HG03060 (cell line): ENCODE measurements around the gene ABAT.

Experiments used
- ATAC-seq: cut with Tn5 transposase; IDR thresholded peaks from one replicate; pipeline ENCODE4 v1.9.1; 2021; ENCODE audit warnings: low read depth, moderate number of reproducible peaks; ENCODE audit not compliant: unreplicated experiment

ABAT gene

GRCh38 chr16:8674413-8675022 is at the start of gene ABAT:
TSS of gene ABAT (plus strand) at chr16:8674617. CDS start at chr16:8735740, 61,123 bp downstream.
- ATAC-seq, result peak; percentile 92

- ATAC-seq, result no peak
Measured at GRCh38 chr16:8625491-8626087, 48.8 kb upstream of the ABAT start.

DNA sequence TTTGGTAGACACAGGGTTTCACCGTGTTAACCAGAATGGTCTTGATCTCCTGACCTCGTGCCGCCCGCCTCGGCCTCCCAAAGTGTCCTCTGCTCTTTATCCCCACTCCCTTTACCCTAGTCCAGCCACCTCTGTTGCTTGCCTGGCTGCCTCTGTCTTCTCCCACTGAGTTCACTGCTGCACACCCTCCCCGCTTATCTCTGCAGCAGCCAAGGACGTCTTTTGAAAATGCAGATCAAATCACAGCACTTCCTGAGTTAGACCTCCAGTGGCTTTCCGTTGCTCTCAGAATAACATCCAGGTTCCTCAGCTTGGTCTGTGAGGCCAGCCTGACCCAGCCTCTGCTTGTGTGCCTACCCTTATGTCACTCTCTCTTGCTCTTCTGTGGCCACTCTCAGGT is 47.5 kb upstream of the ABAT start:
- ATAC-seq, result no peak

DNA sequence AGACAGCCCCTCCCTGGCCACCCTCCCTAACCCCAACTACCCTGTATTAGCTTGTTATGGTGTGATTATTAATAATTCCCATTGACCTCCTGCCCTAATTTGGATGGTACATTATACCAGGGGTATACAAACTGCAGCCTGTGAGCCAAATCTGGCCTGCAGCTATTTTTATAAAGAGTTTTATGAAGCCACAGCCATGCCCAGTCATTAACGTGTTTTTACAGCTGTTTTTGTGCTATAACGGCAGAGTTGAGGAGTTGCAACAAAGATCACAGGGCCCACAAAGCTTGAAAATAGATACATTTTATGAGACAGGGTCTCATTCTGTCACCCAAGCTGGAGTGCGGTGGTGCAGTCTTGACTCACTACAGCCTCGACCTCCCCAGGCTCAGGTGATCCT is 47.0 kb upstream of the ABAT start:
- ATAC-seq, result no peak

- no peak for ATAC-seq
Measured at GRCh38 chr16:8628981-8629725, 45.3 kb upstream of the ABAT start.

DNA sequence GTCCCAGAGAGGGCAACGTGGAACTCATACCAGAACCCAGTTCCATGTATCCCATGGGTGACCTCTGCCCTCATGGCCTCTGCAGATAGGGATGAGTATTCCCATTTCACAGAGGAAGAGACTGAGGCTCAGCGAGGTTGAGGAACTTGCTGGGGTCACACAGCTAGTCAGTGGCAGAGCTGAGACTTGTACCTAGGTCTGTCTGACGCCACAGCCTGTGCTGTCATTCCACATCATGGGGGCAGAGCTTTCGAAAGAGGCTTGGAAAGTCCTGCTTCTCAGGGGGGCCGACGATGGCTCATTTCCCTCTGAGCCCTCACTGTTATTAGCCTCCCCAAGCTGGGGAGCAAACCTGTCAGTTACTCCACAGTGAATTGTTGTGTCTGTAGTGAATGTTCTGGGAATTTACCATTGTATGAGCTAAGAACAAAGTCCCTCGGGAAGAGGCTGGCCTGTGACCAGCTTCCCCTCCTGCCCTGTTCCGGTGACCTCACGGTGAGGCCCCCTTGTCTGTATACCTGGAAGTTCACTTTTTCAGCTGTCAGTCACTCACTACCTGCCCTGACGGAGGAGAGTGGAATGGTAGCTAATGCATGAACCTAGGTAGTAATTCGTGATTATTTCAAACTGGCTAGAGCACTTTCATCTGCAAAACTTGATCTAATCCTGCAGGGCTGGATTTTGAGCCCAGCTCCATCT is 44.0 kb upstream of the ABAT start:
- no peak for ATAC-seq

DNA sequence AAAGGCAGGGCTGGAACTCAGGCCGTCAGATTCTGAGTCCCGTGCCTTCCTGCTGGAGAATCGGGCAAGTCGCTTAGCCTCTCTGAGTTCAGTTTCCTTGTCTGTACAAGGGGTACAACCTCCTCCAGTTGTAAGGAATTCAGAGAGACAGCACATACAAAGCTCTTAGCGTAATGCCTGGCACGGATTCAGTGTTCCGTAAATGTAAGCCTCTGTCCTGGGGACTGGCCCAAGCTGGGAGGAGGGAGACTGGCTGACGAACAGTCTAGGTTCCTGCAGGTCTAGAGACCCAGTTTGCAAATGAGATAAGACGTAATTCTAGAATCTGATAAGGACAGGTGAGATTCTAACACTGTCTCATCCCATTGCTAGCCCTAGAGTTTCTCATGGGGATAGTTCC is 43.0 kb upstream of the ABAT start:
- no peak for ATAC-seq

GRCh38 chr16:8631818-8632465 is 42.5 kb upstream of the ABAT start:
- no peak for ATAC-seq

DNA sequence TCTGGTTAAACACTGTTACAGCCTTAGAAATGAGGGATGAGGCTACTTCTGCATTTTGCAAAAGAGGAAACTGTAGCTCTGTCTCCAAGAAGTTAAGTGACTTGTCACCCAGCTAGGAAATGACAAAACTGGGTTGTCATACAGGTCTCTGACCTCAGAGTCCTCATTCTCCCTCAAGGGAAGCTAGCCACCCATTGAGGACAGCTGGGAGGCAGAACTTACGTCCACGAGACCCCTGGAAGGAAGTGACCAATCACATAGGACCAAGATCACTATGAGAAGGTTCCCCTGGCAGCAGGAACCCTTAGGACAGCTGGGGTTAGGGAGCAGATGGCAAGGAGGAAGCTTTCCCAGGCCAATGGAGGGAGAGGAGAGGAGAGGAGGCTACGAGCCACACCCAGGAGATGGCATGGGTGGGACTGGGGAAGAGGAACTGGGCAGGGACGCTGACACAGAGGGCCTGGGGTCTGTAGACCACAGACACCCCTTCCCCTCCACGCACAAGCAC is 41.7 kb upstream of the ABAT start:
- no peak for ATAC-seq

DNA sequence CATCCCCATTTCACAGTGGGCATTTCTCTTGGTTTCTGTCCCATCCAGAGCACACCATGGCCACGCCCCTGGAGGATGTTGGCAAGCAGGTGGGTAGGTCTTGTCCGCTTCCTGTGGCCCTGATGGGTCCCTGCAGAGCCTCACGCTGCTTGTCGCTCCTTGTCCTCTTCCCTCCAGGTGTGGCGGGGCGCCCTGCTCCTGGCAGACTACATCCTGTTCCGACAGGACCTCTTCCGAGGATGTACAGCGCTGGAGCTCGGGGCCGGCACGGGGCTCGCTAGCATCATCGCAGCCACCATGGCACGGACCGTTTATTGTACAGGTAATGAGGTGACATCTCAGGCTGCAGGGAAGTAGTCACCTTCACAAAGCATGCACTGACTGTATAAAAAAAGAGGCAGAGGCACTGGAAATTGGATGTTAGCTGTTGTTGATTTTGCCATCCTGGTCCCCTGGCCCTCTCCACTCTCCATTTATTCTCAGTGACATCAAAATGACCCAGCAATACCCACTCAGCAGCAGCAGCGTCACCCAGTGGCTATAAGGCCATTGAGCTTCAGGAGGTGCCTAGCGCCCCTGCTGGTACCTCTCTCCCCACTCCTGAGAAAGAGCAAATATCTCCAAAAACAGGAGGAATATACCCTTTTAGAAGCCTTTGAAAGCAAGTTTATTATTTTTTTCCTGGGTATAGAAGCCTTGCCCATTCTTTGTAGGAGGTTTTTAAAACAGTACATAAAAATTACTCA is 39.3 kb upstream of the ABAT start:
- no peak for ATAC-seq

GRCh38 chr16:8639694-8640093 is 34.7 kb upstream of the ABAT start:
- no peak for ATAC-seq

DNA sequence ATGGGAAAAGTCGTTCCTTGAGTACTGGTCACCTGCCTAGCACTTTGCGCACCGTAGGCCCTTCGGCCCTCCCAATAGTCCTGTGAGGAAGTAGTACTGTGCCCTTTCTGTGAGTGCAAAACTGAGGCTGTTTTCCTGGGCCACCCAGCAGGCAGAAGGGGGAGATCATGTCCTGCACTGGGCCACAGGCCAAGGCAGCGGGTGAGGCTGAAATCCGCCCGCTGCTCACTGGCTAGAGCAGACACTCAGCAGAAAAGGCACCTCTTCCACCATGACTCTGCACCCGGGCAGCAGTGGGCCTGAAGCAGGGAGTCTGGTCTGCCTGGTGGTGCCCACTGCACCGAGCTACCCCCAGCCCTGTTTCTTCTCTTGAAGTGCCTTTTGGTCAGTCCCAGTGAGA is 32.7 kb upstream of the ABAT start:
- ATAC-seq, result no peak

DNA sequence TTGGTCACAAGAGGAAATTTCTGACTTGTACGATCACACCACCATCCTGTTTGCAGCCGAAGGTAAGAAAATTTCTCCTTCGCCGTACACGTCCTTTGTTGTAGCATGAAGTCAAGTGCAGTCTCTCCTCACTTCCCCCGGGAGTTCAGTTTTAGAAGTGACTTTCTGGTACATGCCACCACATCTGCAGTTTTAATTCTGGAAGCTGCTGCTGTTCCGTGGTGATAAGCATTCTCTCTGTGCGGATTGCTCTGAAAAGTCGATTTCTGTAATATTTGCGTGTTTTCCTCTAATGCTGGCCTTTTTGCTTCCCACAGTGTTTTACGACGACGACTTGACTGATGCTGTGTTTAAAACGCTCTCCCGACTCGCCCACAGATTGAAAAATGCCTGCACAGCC is 32.3 kb upstream of the ABAT start:
- ATAC-seq, result no peak

DNA sequence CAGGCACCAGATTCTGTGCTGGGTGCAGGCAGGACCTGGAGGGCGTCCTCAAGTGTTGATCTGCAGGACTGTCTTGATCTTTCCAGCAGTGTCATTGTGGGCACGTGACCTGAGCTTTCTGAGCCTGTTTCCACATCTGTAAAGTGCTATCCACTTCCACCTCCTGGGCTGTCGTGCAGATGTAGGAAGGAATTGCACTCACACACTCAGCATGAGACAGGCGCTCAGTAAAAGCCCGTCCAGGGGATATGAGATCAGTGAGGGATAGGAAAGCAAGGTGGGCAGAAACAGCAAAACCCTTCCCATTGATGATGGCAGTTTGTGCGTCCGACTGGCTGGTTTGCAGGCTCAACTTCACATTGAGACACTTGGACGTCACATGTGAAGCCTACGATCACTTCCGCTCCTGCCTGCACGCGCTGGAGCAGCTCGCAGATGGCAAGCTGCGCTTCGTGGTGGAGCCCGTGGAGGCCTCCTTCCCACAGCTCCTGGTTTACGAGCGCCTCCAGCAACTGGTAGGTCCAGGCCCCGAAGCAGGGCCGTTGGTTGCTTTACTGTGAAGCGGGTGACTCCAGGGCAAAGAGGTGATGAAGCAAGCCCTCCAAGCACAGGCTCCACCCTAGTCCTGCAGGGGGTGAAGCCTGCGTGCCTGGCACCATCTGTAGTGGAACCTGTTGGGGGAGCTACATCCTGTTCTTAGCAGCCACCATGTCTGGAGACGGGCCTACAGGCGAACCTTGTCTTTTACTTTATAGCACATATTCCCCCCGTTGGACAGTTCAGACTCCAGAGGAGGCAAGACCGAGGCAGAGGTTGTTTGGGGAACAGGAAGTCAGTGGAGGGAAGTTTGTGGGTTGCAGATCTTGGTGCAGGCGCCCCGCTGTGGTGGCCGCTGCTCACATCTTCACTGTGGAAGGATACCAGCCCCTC is 29.9 kb upstream of the ABAT start:
- ATAC-seq, result no peak

DNA sequence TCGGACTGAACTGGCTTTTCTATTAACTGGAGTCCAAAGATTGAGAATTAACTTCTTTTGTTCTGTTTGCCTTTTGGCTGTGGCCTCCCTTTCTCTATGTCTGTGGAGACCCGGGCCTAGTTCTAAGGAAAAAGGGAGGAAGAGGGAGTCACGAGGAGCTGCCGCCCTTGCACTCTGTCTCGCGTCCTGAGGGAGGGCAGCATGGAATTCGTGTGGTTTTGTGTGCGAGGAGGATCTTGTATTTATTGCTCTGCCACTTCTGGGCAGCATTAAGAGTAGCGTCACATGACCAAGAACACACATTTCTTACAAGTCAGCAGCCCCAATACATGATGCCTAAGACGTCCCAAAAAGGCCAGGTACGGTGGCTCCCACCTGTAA is 29.3 kb upstream of the ABAT start:
- no peak for ATAC-seq

DNA sequence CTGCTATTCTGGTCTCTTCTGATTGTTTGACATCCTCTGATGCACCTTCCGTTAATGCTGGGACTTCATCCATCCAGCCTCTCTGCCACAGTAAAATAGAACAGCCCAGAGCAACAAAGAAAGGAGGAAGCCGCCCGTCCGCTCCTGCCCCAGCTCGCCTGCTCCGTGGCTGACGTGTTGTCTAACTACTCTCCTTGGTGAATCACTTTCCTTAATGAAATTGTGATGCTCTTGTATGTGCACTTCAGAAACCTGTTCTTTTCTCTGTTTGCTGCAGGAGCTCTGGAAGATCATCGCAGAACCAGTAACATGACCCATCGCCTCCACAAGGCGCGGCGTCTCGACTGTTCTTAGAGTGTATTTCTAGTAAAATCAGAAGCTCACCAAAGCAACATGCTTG is 28.6 kb upstream of the ABAT start:
- ATAC-seq, result no peak

GRCh38 chr16:8646326-8647053 is 27.9 kb upstream of the ABAT start:
- ATAC-seq, result no peak

- ATAC-seq, result no peak
Measured at GRCh38 chr16:8647721-8648318, 26.6 kb upstream of the ABAT start.
